HS-5 (cell line): Measurements from ENCODE around the gene PPM1D.
"Not testable (repeated sequence)": the region's sequence is repeated elsewhere in the genome, so short reads cannot be mapped to it uniquely, and the experiment has no call there.

Source experiments
- DNase-seq: peaks from one replicate; pipeline ENCODE4 v3.0.0-alpha.2; 2012; ENCODE audit warnings: low read depth

Gene PPM1D

GRCh38 chr17:60594170-60594569 lies 5.8 kb upstream of the PPM1D start:
- DNase-seq, result not testable (repeated sequence)

- DNase-seq, result no peak
Observed at GRCh38 chr17:60594734-60595133, 5.3 kb upstream of the PPM1D start.

- no peak for DNase-seq
Observed at GRCh38 chr17:60597297-60597696, 2.7 kb upstream of the PPM1D start.

- DNase-seq, result no peak
Observed at GRCh38 chr17:60598001-60598736, 1.8 kb upstream of the PPM1D start.

GRCh38 chr17:60599220-60599619 lies 773 bp upstream of the PPM1D start:
- DNase-seq, result no peak

- DNase-seq, result peak; percentile 70
Observed at GRCh38 chr17:60600490-60601446, 775 bp downstream of the PPM1D start.

GRCh38 chr17:60601447-60602384 lies 1.7 kb downstream of the PPM1D start:
- DNase-seq, result peak; percentile 68

- no peak for DNase-seq
Observed at GRCh38 chr17:60602385-60602742, 2.4 kb downstream of the PPM1D start.

- DNase-seq, result no peak
Observed at GRCh38 chr17:60602871-60603270, 2.9 kb downstream of the PPM1D start.

GRCh38 chr17:60603477-60603876 lies 3.5 kb downstream of the PPM1D start:
- not testable (repeated sequence) for DNase-seq

GRCh38 chr17:60604686-60605334 lies 4.8 kb downstream of the PPM1D start:
- peak; percentile 68 for DNase-seq

GRCh38 chr17:60606036-60606435 lies 6.0 kb downstream of the PPM1D start:
- DNase-seq, result no peak

- no peak for DNase-seq
Observed at GRCh38 chr17:60610473-60610872, 10.5 kb downstream of the PPM1D start.

- DNase-seq, result not testable (repeated sequence)
Observed at GRCh38 chr17:60611321-60611720, 11.3 kb downstream of the PPM1D start.

- DNase-seq, result no peak
Observed at GRCh38 chr17:60613325-60613724, 13.3 kb downstream of the PPM1D start.

GRCh38 chr17:60613796-60614195 lies 13.8 kb downstream of the PPM1D start:
- not testable (repeated sequence) for DNase-seq

GRCh38 chr17:60614247-60614646 lies 14.3 kb downstream of the PPM1D start:
- not testable (repeated sequence) for DNase-seq

GRCh38 chr17:60615108-60615507 lies 15.1 kb downstream of the PPM1D start:
- no peak for DNase-seq

GRCh38 chr17:60615840-60616239 lies 15.8 kb downstream of the PPM1D start:
- no peak for DNase-seq

- no peak for DNase-seq
Observed at GRCh38 chr17:60618080-60618479, 18.1 kb downstream of the PPM1D start.

- no peak for DNase-seq
Observed at GRCh38 chr17:60618854-60619526, 19.0 kb downstream of the PPM1D start.
